ENCODE data around the gene MOSPD3.
"Not testable (repeated sequence)": the region's sequence is repeated elsewhere in the genome, so short reads cannot be mapped to it uniquely, and the experiment has no call there.

The MOSPD3 gene

GRCh38 chr7:100611983-100612729 is at the start of gene MOSPD3:
Gene MOSPD3 (plus strand): TSS chr7:100612540. CDS start chr7:100612792, 252 bp downstream.
- DNase-seq = peak; percentile 99

- DNase-seq = no peak
Observed at GRCh38 chr7:100563100-100563564, 49.2 kb upstream of the MOSPD3 start.

- peak; percentile 69 for DNase-seq
Observed at GRCh38 chr7:100563809-100564400, 48.4 kb upstream of the MOSPD3 start.

- DNase-seq = not testable (repeated sequence)
Observed at GRCh38 chr7:100564405-100564804, 47.9 kb upstream of the MOSPD3 start.

- no peak for DNase-seq
Observed at GRCh38 chr7:100565133-100565571, 47.2 kb upstream of the MOSPD3 start.

GRCh38 chr7:100566018-100566531 is 46.3 kb upstream of the MOSPD3 start:
- DNase-seq = no peak

- no peak for DNase-seq
Observed at GRCh38 chr7:100567031-100567730, 45.2 kb upstream of the MOSPD3 start.

GRCh38 chr7:100567751-100568175 is 44.6 kb upstream of the MOSPD3 start:
- DNase-seq = no peak

GRCh38 chr7:100568176-100568895 is 44.0 kb upstream of the MOSPD3 start:
- DNase-seq = no peak

GRCh38 chr7:100568896-100569844 is 43.2 kb upstream of the MOSPD3 start:
- DNase-seq = peak; percentile 42

GRCh38 chr7:100570954-100571828 is 41.1 kb upstream of the MOSPD3 start:
- DNase-seq = peak; percentile 36

GRCh38 chr7:100571829-100572116 is 40.6 kb upstream of the MOSPD3 start:
- DNase-seq = no peak

- no peak for DNase-seq
Observed at GRCh38 chr7:100572281-100572948, 39.9 kb upstream of the MOSPD3 start.

- DNase-seq = no peak
Observed at GRCh38 chr7:100572949-100573675, 39.2 kb upstream of the MOSPD3 start.

GRCh38 chr7:100573691-100574361 is 38.5 kb upstream of the MOSPD3 start, which contains the start of gene SAP25:
Gene SAP25 (minus strand): TSS chr7:100573900. CDS start chr7:100573742, 158 bp downstream.
- DNase-seq = no peak

GRCh38 chr7:100574362-100575205 is 37.8 kb upstream of the MOSPD3 start:
- no peak for DNase-seq

GRCh38 chr7:100575206-100575631 is 37.1 kb upstream of the MOSPD3 start:
- no peak for DNase-seq

Measured in EL (cell line).